ENCODE measurements around the gene MAPKAP1. TPM values are rescaled to one million over a fixed set of nuclear protein-coding genes. Genes with fewer than 3 reads are reported as not detected.

Gene MAPKAP1
- total and polyA plus RNA-seq, 9 of the 15 experiments (the other 6 are each of a cell fraction or from before 2014, with no cell fraction given): 2.6 to 82.1 (median 61.1) TPM

DNA sequence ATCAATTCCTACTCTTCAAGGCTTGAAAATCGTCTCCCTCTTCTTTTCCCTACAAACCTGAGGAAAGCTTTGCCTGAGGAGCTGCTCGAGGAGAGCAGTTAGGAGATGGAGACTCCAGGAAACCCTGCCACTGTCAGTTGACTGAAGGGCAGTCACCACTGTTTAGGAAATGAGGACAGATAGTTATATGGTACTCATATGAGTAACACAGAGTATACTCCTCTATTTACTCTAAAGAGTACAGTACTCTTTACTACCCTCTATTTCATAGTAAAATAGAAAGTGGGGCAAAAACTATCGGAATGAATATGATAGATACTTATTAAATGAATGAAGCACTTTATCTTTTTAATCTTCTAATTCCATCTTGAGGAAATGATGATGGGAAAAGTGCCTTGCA is 115.8 kb downstream of the MAPKAP1 start:
- FAIRE-seq (no peak), DNase-seq (ENCODE audit: extremely low read depth in 1 of 4, low spot score in 3 of 4) (no peak), ATAC-seq (no peak)
- no peaks in the 10 kb centered on the region for H3K27me3 ChIP-seq (ENCODE audit: control insufficient read depth in 2 of 2, insufficient read depth in 2 of 2, low read length in 2 of 2)
- no peak overlapping the region for H3K4me3 ChIP-seq
- H3K4me2 ChIP-seq (ENCODE audit: insufficient read depth, low read length): no peak overlapping the region
- no peaks in the 10 kb centered on the region for H3K36me3 ChIP-seq (ENCODE audit: control insufficient read depth, insufficient read depth, low read length)
- 32% methylated on average over 3 of the region's 3 CpGs for WGBS (ENCODE audit: insufficient coverage, low coverage, missing lambda C conversion rate)
- no peaks in the 10 kb centered on the region for H3K9me1 ChIP-seq (ENCODE audit: control insufficient read depth, insufficient read depth, low read length)
- CTCF ChIA-PET (ENCODE audit: low intra/inter-chr PET ratio): no interaction called here
- H3K27ac ChIP-seq (ENCODE audit: extremely low read depth, low read depth, low read length): no peak overlapping the region
- in situ Hi-C loops (cut with MboI): no loop called here
- intact Hi-C loops (cut with micrococcal nuclease): no loop called here
- H3K4me1 ChIP-seq (replicated peaks in 1 of 2; ENCODE audit: control insufficient read depth in 2 of 2, insufficient read depth in 2 of 2, low read length in 2 of 2): 0 out of 5 replicates have a peak, but pooled peaks cover 0 to 4% of the 10 kb centered on the region in 2 experiments
- H4K20me1 ChIP-seq (replicated peaks; ENCODE audit: control insufficient read depth, insufficient read depth, low read length): no peaks in the 10 kb centered on the region
- no peak for TF ChIP-seq ZNF140 (CRISPR knock-in tag; IDR thresholded peaks at IDR 0.05)
- no peak for TF ChIP-seq E2F3 (CRISPR knock-in tag; IDR thresholded peaks at IDR 0.05)
- TF ChIP-seq NR1H2 (CRISPR knock-in tag; IDR thresholded peaks at IDR 0.05): no peak
- no peak for TF ChIP-seq TCF7L2 (IDR thresholded peaks at IDR 0.05; ENCODE audit: low read depth, low read length)
- no peak for TF ChIP-seq ZNF133 (CRISPR knock-in tag; IDR thresholded peaks at IDR 0.05)
- TF ChIP-seq ZKSCAN1 (IDR thresholded peaks at IDR 0.05; ENCODE audit: low read depth, low read length): no peak
- no peak for TF ChIP-seq ADNP (tag; IDR thresholded peaks at IDR 0.05)
- no peak for TF ChIP-seq SAFB2 (IDR thresholded peaks at IDR 0.05; ENCODE audit: borderline replicate concordance, low read depth, low read length, severe bottlenecking)
- TF ChIP-seq CREBBP (IDR thresholded peaks at IDR 0.05; ENCODE audit: low read depth, low read length): no peak
- TF ChIP-seq, protein P1, sequence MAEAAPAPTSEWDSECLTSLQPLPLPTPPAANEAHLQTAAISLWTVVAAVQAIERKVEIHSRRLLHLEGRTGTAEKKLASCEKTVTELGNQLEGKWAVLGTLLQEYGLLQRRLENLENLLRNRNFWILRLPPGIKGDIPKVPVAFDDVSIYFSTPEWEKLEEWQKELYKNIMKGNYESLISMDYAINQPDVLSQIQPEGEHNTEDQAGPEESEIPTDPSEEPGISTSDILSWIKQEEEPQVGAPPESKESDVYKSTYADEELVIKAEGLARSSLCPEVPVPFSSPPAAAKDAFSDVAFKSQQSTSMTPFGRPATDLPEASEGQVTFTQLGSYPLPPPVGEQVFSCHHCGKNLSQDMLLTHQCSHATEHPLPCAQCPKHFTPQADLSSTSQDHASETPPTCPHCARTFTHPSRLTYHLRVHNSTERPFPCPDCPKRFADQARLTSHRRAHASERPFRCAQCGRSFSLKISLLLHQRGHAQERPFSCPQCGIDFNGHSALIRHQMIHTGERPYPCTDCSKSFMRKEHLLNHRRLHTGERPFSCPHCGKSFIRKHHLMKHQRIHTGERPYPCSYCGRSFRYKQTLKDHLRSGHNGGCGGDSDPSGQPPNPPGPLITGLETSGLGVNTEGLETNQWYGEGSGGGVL (CRISPR knock-in tag; IDR thresholded peaks at IDR 0.05): no peak
- H3K79me2 ChIP-seq (ENCODE audit: control insufficient read depth, insufficient read depth, low read length): 0 out of 3 replicates have a peak, but pooled peaks cover 2% of the 10 kb centered on the region
- H3K9ac ChIP-seq (ENCODE audit: insufficient read depth in 1 of 2, low read depth in 2 of 2, low read length in 2 of 2): no peak overlapping the region
- POLR2A ChIA-PET: interaction anchor here (0.5 to 1.2 kb wide), 5 partner anchors 11 to 303 kb away, joined by 3 to 6 read pairs (median 3); no protein-coding TSS in a partner anchor
- H3K9me3 ChIP-seq (replicated peaks; ENCODE audit: control insufficient read depth, insufficient read depth, low read depth, low read length): no peaks in the 10 kb centered on the region
- H2AFZ ChIP-seq (ENCODE audit: low read depth, low read length): no peak overlapping the region
- BruUV-seq (replicated peaks): no TSS peak

Measured in K562 (cell line).